ENCODE data around the gene CDH23. TPM values are rescaled to one million over a fixed set of nuclear protein-coding genes. Genes with fewer than 3 reads are reported as not detected.

CDH23 gene
- total and polyA plus RNA-seq, 9 of the 15 experiments (the other 6 are each of a cell fraction or from before 2014, with no cell fraction given) = 0.18 to 1.2 (median 0.47) TPM

- 0 out of 2 replicates have a peak, but pooled peaks have one; percentile 6 for TF ChIP-seq HCFC1 (IDR thresholded peaks at IDR 0.05; ENCODE audit: low read depth, low read length)
- no peak for TF ChIP-seq SIN3B (IDR thresholded peaks at IDR 0.05; ENCODE audit: low read depth)
- no peak for TF ChIP-seq TFAP4 (CRISPR knock-in tag; IDR thresholded peaks at IDR 0.05; ENCODE audit: borderline replicate concordance)
- TF ChIP-seq REST (IDR thresholded peaks at IDR 0.05; ENCODE audit: borderline replicate concordance) = peak; percentile 8; the same call in 1 of the 2 replicates
- no peak for TF ChIP-seq REST (CRISPR knock-in tag; IDR thresholded peaks at IDR 0.05; ENCODE audit: low read depth)
- no peak for TF ChIP-seq MXI1 (IDR thresholded peaks at IDR 0.05; ENCODE audit: low read depth, low read length)
- TF ChIP-seq SPI1 (IDR thresholded peaks at IDR 0.05; ENCODE audit: borderline replicate concordance, low read depth, low read length) = peak; percentile 83
- TF ChIP-seq RNF219 (CRISPR knock-in tag; IDR thresholded peaks at IDR 0.05) = peak; percentile 14; the same call in 1 of the 2 replicates
- TF ChIP-seq GABPA (tag; conservative IDR thresholded peaks at IDR 0.05; ENCODE audit: low read depth) = peak; percentile 56
Observed at GRCh38 chr10:71748671-71749191, 352.0 kb downstream of the CDH23 start (continued).
